LNCaP clone FGC (cell line): ENCODE measurements around the gene HES7.

ENCODE experiments used
- DNase-seq: peaks from one replicate; pipeline ENCODE4 v3.0.0-alpha.2; 2011; ENCODE audit warnings: low read depth
- H3K4me3 ChIP-seq: 2 replicates; pipeline ENCODE4 v1.5.1; 2011; ENCODE audit warnings: mild to moderate bottlenecking, low read depth, low read length, control low read depth
- CTCF ChIP-seq: IDR thresholded peaks from 2 replicates; pipeline ENCODE4 v1.5.1; 2012; ENCODE audit warnings: mild to moderate bottlenecking; ENCODE audit not compliant: control insufficient read depth, insufficient read depth; ENCODE audit errors: extremely low read depth

HES7 gene

GRCh38 chr17:8146381-8147140 lies 22.7 kb upstream of the HES7 start:
- no peak overlapping the region for H3K4me3 ChIP-seq
- TF ChIP-seq CTCF = no peak
- DNase-seq = no peak

GRCh38 chr17:8145811-8146210 lies 21.9 kb upstream of the HES7 start:
- no peak for TF ChIP-seq CTCF
- DNase-seq = no peak
- H3K4me3 ChIP-seq = no peak overlapping the region

- no peak for TF ChIP-seq CTCF
- DNase-seq = no peak
- H3K4me3 ChIP-seq = no peak overlapping the region
These were observed 20.7 kb upstream of the HES7 start for GRCh38 chr17:8144401-8145231.

GRCh38 chr17:8143581-8144400 lies 19.9 kb upstream of the HES7 start:
- no peak for TF ChIP-seq CTCF
- H3K4me3 ChIP-seq = no peak overlapping the region
- no peak for DNase-seq

GRCh38 chr17:8142887-8143580 lies 19.1 kb upstream of the HES7 start:
- no peak for DNase-seq
- no peak for TF ChIP-seq CTCF
- no peak overlapping the region for H3K4me3 ChIP-seq

- H3K4me3 ChIP-seq = no peak overlapping the region
- DNase-seq = no peak
- TF ChIP-seq CTCF = no peak
These were observed 18.4 kb upstream of the HES7 start for GRCh38 chr17:8142158-8142886.
